ENCODE measurements around the gene ZNF75A.
"Not testable (repeated sequence)": the region's sequence is repeated elsewhere in the genome, so short reads cannot be mapped to it uniquely, and the experiment has no call there.

Gene ZNF75A

GRCh38 chr16:3266873-3267537 lies 38.3 kb upstream of the ZNF75A start:
- TF ChIP-seq ZNF274 (IDR thresholded peaks at IDR 0.05; ENCODE audit: low read depth, low read length) (no peak), SUZ12 (IDR thresholded peaks at IDR 0.05; ENCODE audit: extremely low read depth, insufficient read depth, insufficient read length) (no peak), YY1 (IDR thresholded peaks at IDR 0.05; ENCODE audit: insufficient read depth, insufficient read length) (no peak)
- H3K4me1 ChIP-seq (ENCODE audit: insufficient read depth, insufficient read length): peaks cover 5% of the 10 kb centered on the region
- no peaks in the 10 kb centered on the region for H3K36me3 ChIP-seq (ENCODE audit: insufficient read depth, insufficient read length, low read length)
- H3K9me3 ChIP-seq (ENCODE audit: insufficient read depth, low read length): no peaks in the 10 kb centered on the region; the same call in 1 of the 2 replicates
- no peaks in the 10 kb centered on the region for H3K27me3 ChIP-seq (ENCODE audit: insufficient read depth, insufficient read length)
- DNase-seq (ENCODE audit: low read depth, low spot score): no peak
- H3K4me3 ChIP-seq (ENCODE audit: insufficient read length, low read depth): no peak overlapping the region
- no peak overlapping the region for H3K9ac ChIP-seq (ENCODE audit: insufficient read length, low read depth)

GRCh38 chr16:3268294-3268693 lies 37.0 kb upstream of the ZNF75A start:
- no peaks in the 10 kb centered on the region for H3K36me3 ChIP-seq (ENCODE audit: insufficient read depth, insufficient read length, low read length)
- H3K4me3 ChIP-seq (ENCODE audit: insufficient read length, low read depth): no peak overlapping the region
- TF ChIP-seq ZNF274 (IDR thresholded peaks at IDR 0.05; ENCODE audit: low read depth, low read length) (no peak), SUZ12 (IDR thresholded peaks at IDR 0.05; ENCODE audit: extremely low read depth, insufficient read depth, insufficient read length) (no peak), YY1 (IDR thresholded peaks at IDR 0.05; ENCODE audit: insufficient read depth, insufficient read length) (no peak)
- H3K4me1 ChIP-seq (ENCODE audit: insufficient read depth, insufficient read length): no peaks in the 10 kb centered on the region
- H3K9me3 ChIP-seq (ENCODE audit: insufficient read depth, low read length): no peaks in the 10 kb centered on the region; the same call in 1 of the 2 replicates
- H3K27me3 ChIP-seq (ENCODE audit: insufficient read depth, insufficient read length): no peaks in the 10 kb centered on the region
- H3K9ac ChIP-seq (ENCODE audit: insufficient read length, low read depth): no peak overlapping the region
- DNase-seq (ENCODE audit: low read depth, low spot score): no peak

- H3K4me1 ChIP-seq (ENCODE audit: insufficient read depth, insufficient read length); H3K36me3 ChIP-seq (ENCODE audit: insufficient read depth, insufficient read length, low read length); H3K9ac ChIP-seq (ENCODE audit: insufficient read length, low read depth); DNase-seq (ENCODE audit: low read depth, low spot score); H3K9me3 ChIP-seq (ENCODE audit: insufficient read depth, low read length); H3K27me3 ChIP-seq (ENCODE audit: insufficient read depth, insufficient read length); H3K4me3 ChIP-seq (ENCODE audit: insufficient read length, low read depth): not testable (repeated sequence)
Observed at GRCh38 chr16:3270718-3271117, 34.6 kb upstream of the ZNF75A start.

- DNase-seq (ENCODE audit: low read depth, low spot score); H3K4me3 ChIP-seq (ENCODE audit: insufficient read length, low read depth); H3K36me3 ChIP-seq (ENCODE audit: insufficient read depth, insufficient read length, low read length); H3K9me3 ChIP-seq (ENCODE audit: insufficient read depth, low read length); H3K27me3 ChIP-seq (ENCODE audit: insufficient read depth, insufficient read length); H3K9ac ChIP-seq (ENCODE audit: insufficient read length, low read depth); H3K4me1 ChIP-seq (ENCODE audit: insufficient read depth, insufficient read length): not testable (repeated sequence)
Observed at GRCh38 chr16:3271281-3271680, 34.0 kb upstream of the ZNF75A start.

- DNase-seq (ENCODE audit: low read depth, low spot score): no peak
- no peaks in the 10 kb centered on the region for H3K27me3 ChIP-seq (ENCODE audit: insufficient read depth, insufficient read length)
- H3K36me3 ChIP-seq (ENCODE audit: insufficient read depth, insufficient read length, low read length): no peaks in the 10 kb centered on the region
- H3K9me3 ChIP-seq (ENCODE audit: insufficient read depth, low read length): no peaks in the 10 kb centered on the region
- peaks cover 4% of the 10 kb centered on the region for H3K4me1 ChIP-seq (ENCODE audit: insufficient read depth, insufficient read length)
- H3K4me3 ChIP-seq (ENCODE audit: insufficient read length, low read depth): no peak overlapping the region
- no peak overlapping the region for H3K9ac ChIP-seq (ENCODE audit: insufficient read length, low read depth)
- TF ChIP-seq SUZ12 (IDR thresholded peaks at IDR 0.05; ENCODE audit: extremely low read depth, insufficient read depth, insufficient read length) (no peak), ZNF274 (IDR thresholded peaks at IDR 0.05; ENCODE audit: low read depth, low read length) (no peak), YY1 (IDR thresholded peaks at IDR 0.05; ENCODE audit: insufficient read depth, insufficient read length) (no peak)
Observed at GRCh38 chr16:3274490-3274889, 30.8 kb upstream of the ZNF75A start.

GRCh38 chr16:3274947-3275346 lies 30.4 kb upstream of the ZNF75A start:
- Histone ChIP-seq H3K36me3 (ENCODE audit: insufficient read depth, insufficient read length, low read length) (no peaks in the 10 kb centered on the region), H3K9ac (ENCODE audit: insufficient read length, low read depth) (no peak overlapping the region), H3K4me3 (ENCODE audit: insufficient read length, low read depth) (no peak overlapping the region), H3K9me3 (ENCODE audit: insufficient read depth, low read length) (no peaks in the 10 kb centered on the region), H3K27me3 (ENCODE audit: insufficient read depth, insufficient read length) (no peaks in the 10 kb centered on the region), H3K4me1 (ENCODE audit: insufficient read depth, insufficient read length) (peaks cover 4% of the 10 kb centered on the region)
- DNase-seq (ENCODE audit: low read depth, low spot score): no peak
- TF ChIP-seq SUZ12 (IDR thresholded peaks at IDR 0.05; ENCODE audit: extremely low read depth, insufficient read depth, insufficient read length): no peak
- no peak for TF ChIP-seq ZNF274 (IDR thresholded peaks at IDR 0.05; ENCODE audit: low read depth, low read length)
- no peak for TF ChIP-seq YY1 (IDR thresholded peaks at IDR 0.05; ENCODE audit: insufficient read depth, insufficient read length)

- Histone ChIP-seq H3K9me3 (ENCODE audit: insufficient read depth, low read length) (no peaks in the 10 kb centered on the region), H3K36me3 (ENCODE audit: insufficient read depth, insufficient read length, low read length) (no peaks in the 10 kb centered on the region), H3K9ac (ENCODE audit: insufficient read length, low read depth) (no peak overlapping the region), H3K27me3 (ENCODE audit: insufficient read depth, insufficient read length) (no peaks in the 10 kb centered on the region), H3K4me1 (ENCODE audit: insufficient read depth, insufficient read length) (peaks cover 4% of the 10 kb centered on the region), H3K4me3 (ENCODE audit: insufficient read length, low read depth) (no peak overlapping the region)
- DNase-seq (ENCODE audit: low read depth, low spot score): no peak
- TF ChIP-seq YY1 (IDR thresholded peaks at IDR 0.05; ENCODE audit: insufficient read depth, insufficient read length) (no peak), SUZ12 (IDR thresholded peaks at IDR 0.05; ENCODE audit: extremely low read depth, insufficient read depth, insufficient read length) (no peak), ZNF274 (IDR thresholded peaks at IDR 0.05; ENCODE audit: low read depth, low read length) (no peak)
Observed at GRCh38 chr16:3276679-3277078, 28.6 kb upstream of the ZNF75A start.

Measured in NT2/D1 (cell line).